IMR-90 (cell line): Measurements from ENCODE around the gene NXPE3. TPM values are rescaled to one million over a fixed set of nuclear protein-coding genes. Genes with fewer than 3 reads are reported as not detected.

Experiments used
- ATAC-seq: fragments of 200-7000 bp; cut with Tn5 transposase; 2 replicates; pipeline ENCODE4 v1.9.1; 2020; ENCODE audit warnings: low read depth, mild to moderate bottlenecking, moderate library complexity
- BruUV-seq: library from RNA; stranded (reverse); fragments of 400-500 nt; replicated peaks from 2 replicates; lab custom pipeline; 2021; lab: Mats Ljungman, UMichigan
- CTCF ChIA-PET: fragments of 300-600 bp; formaldehyde crosslinking; extraction: SDS; loops from one replicate; lab custom pipeline; 2021; ENCODE audit warnings: antibody characterized with exemption; lab: Yijun Ruan, JAX
- POLR2A ChIA-PET: fragments of 300-600 bp; sonication (Branson Sonifier 250); formaldehyde crosslinking; loops from one replicate; lab custom pipeline; 2022; ENCODE audit warnings: antibody characterized with exemption; ENCODE audit not compliant: unreplicated experiment; lab: Charles Lee
- DNase-seq: peaks from one replicate; pipeline ENCODE4 v3.0.0; 2013
- H2AFZ ChIP-seq: replicated peaks from 2 replicates; pipeline ENCODE3; 2013; ENCODE audit warnings: low read length, mild to moderate bottlenecking; ENCODE audit not compliant: poor library complexity
- H2AK5ac ChIP-seq: 2 replicates; pipeline ENCODE4 v1.6.1; 2013; ENCODE audit warnings: low read depth, low read length, inconsistent platforms
- H2AK9ac ChIP-seq: replicated peaks from 2 replicates; pipeline ENCODE3; 2013; ENCODE audit warnings: mild to moderate bottlenecking, low read depth, low read length, moderate library complexity; ENCODE audit not compliant: poor library complexity
- H2BK120ac ChIP-seq: 2 replicates; pipeline ENCODE4 v1.6.1; 2013; ENCODE audit warnings: low read depth, low read length, inconsistent platforms
- H2BK15ac ChIP-seq: 3 replicates; pipeline ENCODE4 v1.6.1; 2013; ENCODE audit warnings: low read depth, low read length, inconsistent platforms
- H2BK20ac ChIP-seq: 2 replicates; pipeline ENCODE4 v1.6.1; 2013; ENCODE audit warnings: low read depth, mild to moderate bottlenecking, inconsistent platforms, low read length, moderate library complexity
- H2BK5ac ChIP-seq: 2 replicates; pipeline ENCODE4 v1.6.1; 2013; ENCODE audit warnings: mild to moderate bottlenecking, low read depth, low read length, inconsistent platforms; ENCODE audit not compliant: poor library complexity, severe bottlenecking
- H3K14ac ChIP-seq: replicated peaks from 2 replicates; pipeline ENCODE4 v1.6.1; 2013; ENCODE audit warnings: low read depth, low read length, inconsistent platforms
- H3K18ac ChIP-seq: 2 replicates; pipeline ENCODE4 v1.6.1; 2013; ENCODE audit warnings: low read depth, low read length, control low read depth
- H3K23ac ChIP-seq: 2 replicates; pipeline ENCODE4 v1.6.1; 2013; ENCODE audit warnings: low read depth, low read length, inconsistent platforms
- H3K27ac ChIP-seq: 2 replicates; pipeline ENCODE4 v1.5.1; 2013; ENCODE audit warnings: mild to moderate bottlenecking, control low read depth, low read length; ENCODE audit not compliant: insufficient read depth
- H3K27me3 ChIP-seq: 2 replicates; pipeline ENCODE4 v1.6.1; 2013; ENCODE audit warnings: low read length; ENCODE audit not compliant: control insufficient read depth, insufficient read depth
- H3K36me3 ChIP-seq: 2 replicates; pipeline ENCODE4 v1.6.1; 2013; ENCODE audit warnings: low read length, mixed read lengths; ENCODE audit not compliant: control insufficient read depth, insufficient read depth
- H3K4ac ChIP-seq: 2 replicates; pipeline ENCODE4 v1.6.1; 2013; ENCODE audit warnings: low read depth, low read length, inconsistent platforms
- H3K4me1 ChIP-seq: 2 replicates; pipeline ENCODE4 v1.6.1; 2013; ENCODE audit warnings: low read length, mixed read lengths; ENCODE audit not compliant: control insufficient read depth, insufficient read depth
- H3K4me2 ChIP-seq: 2 replicates; pipeline ENCODE4 v1.6.1; 2013; ENCODE audit warnings: low read depth, mild to moderate bottlenecking, control low read depth, low read length, moderate library complexity
- H3K4me3 ChIP-seq: 2 replicates; pipeline ENCODE4 v1.5.1; 2013; ENCODE audit warnings: low read depth, mild to moderate bottlenecking, control low read depth, low read length, moderate library complexity; ENCODE audit not compliant: insufficient read depth
- H3K56ac ChIP-seq: 2 replicates; pipeline ENCODE4 v1.6.1; 2013; ENCODE audit warnings: low read length, inconsistent platforms; ENCODE audit not compliant: insufficient read depth; ENCODE audit errors: extremely low read depth
- H3K79me1 ChIP-seq, 2 experiments: 2 replicates each; pipeline ENCODE4 v1.6.1; 2013; ENCODE audit warnings: low read length in 2 of 2, inconsistent platforms in 1 of 2, low read depth in 1 of 2
- H3K9ac ChIP-seq: 2 replicates; pipeline ENCODE4 v1.6.1; 2013; ENCODE audit warnings: low read depth, low read length, control low read depth
- H3K9me1 ChIP-seq: 2 replicates; pipeline ENCODE4 v1.6.1; 2013; ENCODE audit warnings: low read length, inconsistent platforms; ENCODE audit not compliant: insufficient read depth
- H3K9me3 ChIP-seq: 2 replicates; pipeline ENCODE4 v1.6.1; 2013; ENCODE audit warnings: low read length; ENCODE audit not compliant: control insufficient read depth, insufficient read depth
- H4K20me1 ChIP-seq: 2 replicates; pipeline ENCODE4 v1.6.1; 2013; ENCODE audit warnings: low read length, inconsistent platforms; ENCODE audit not compliant: insufficient read depth
- H4K5ac ChIP-seq: 2 replicates; pipeline ENCODE4 v1.6.1; 2013; ENCODE audit warnings: mild to moderate bottlenecking, low read depth, low read length, control low read depth
- H4K8ac ChIP-seq, 2 experiments: 2 replicates each; pipeline ENCODE4 v1.6.1; 2013; ENCODE audit warnings: low read depth in 2 of 2, low read length in 2 of 2, control low read depth in 1 of 2, inconsistent platforms in 1 of 2
- H4K91ac ChIP-seq: 2 replicates; pipeline ENCODE4 v1.6.1; 2013; ENCODE audit warnings: low read depth, low read length, inconsistent platforms; ENCODE audit not compliant: insufficient read depth
- BHLHE40 ChIP-seq: fragments of 150-350 bp; IDR thresholded peaks from 2 replicates; pipeline ENCODE4 v1.6.1; 2016; ENCODE audit warnings: mild to moderate bottlenecking, low read depth, low read length
- CEBPB ChIP-seq: IDR thresholded peaks from 2 replicates; pipeline ENCODE4 v1.6.1; 2012; ENCODE audit warnings: low read depth, low read length, improper control_type of control experiment
- CHD1 ChIP-seq: IDR thresholded peaks from 2 replicates; pipeline ENCODE4 v1.6.1; 2012; ENCODE audit warnings: low read depth, low read length, improper control_type of control experiment
- FOS ChIP-seq: fragments of 150-350 bp; IDR thresholded peaks from 2 replicates; pipeline ENCODE4 v1.6.1; 2016; ENCODE audit warnings: low read depth, low read length
- MAFK ChIP-seq: IDR thresholded peaks from 2 replicates; pipeline ENCODE4 v1.6.1; 2012; ENCODE audit warnings: low read depth, low read length, improper control_type of control experiment
- MAZ ChIP-seq: IDR thresholded peaks from 2 replicates; pipeline ENCODE4 v1.6.1; 2012; ENCODE audit warnings: low read depth, mild to moderate bottlenecking, low read length, improper control_type of control experiment, moderate library complexity, borderline replicate concordance
- MXI1 ChIP-seq: IDR thresholded peaks from 2 replicates; pipeline ENCODE4 v1.6.1; 2012; ENCODE audit warnings: low read depth, mild to moderate bottlenecking, low read length, moderate library complexity, borderline replicate concordance
- RAD21 ChIP-seq: IDR thresholded peaks from 2 replicates; pipeline ENCODE4 v1.6.1; 2012; ENCODE audit warnings: low read length, improper control_type of control experiment
- RCOR1 ChIP-seq: IDR thresholded peaks from 2 replicates; pipeline ENCODE4 v1.6.1; 2012; ENCODE audit warnings: mild to moderate bottlenecking, low read length, improper control_type of control experiment; ENCODE audit not compliant: insufficient replicate concordance
- RFX5 ChIP-seq: IDR thresholded peaks from 2 replicates; pipeline ENCODE4 v1.8.0; 2012; ENCODE audit warnings: low read depth, mild to moderate bottlenecking, low read length, moderate library complexity
- WGBS, 2 experiments: methylation state at CpG; one replicate each; pipeline versions ENCODE4 v1.1.5 to v1.1.7; 2013; ENCODE audit warnings: missing lambda C conversion rate in 2 of 2; ENCODE audit not compliant: insufficient read length in 1 of 2; ENCODE audit errors: extremely low coverage in 2 of 2; 5-methylcytosine and 5-hydroxymethylcytosine counted together
- dilution Hi-C: fragments of 300-500 bp; cut with HindIII; formaldehyde crosslinking; loops from one replicate; pipeline ENCODE4 v1.14.3; 2018; ENCODE audit warnings: low sequenced_read_pairs; ENCODE audit not compliant: unreplicated experiment
- in situ Hi-C: fragments of 300-500 bp; cut with MboI; formaldehyde crosslinking; loops from 3 replicates; pipeline ENCODE4 v1.14.3; 2019; ENCODE audit warnings: low sequenced_read_pairs, inconsistent platforms, mixed read lengths
- intact Hi-C: fragments of 100-400 bp; cut with micrococcal nuclease; formaldehyde crosslinking; loops from 2 replicates; pipeline ENCODE4 v1.10.0; 2022
- polyA plus RNA-seq, 3 experiments: library from polyadenylated mRNA; depleted of rRNA; stranded (reverse); fragments of >200 nt; gene quantifications; 2 replicates each; pipeline ENCODE4 v1.2.3, GENCODE V29; 2012; ENCODE audit warnings: low replicate concordance in 1 of 3
- total RNA-seq: library from RNA; depleted of rRNA; stranded (reverse); fragments of >200 nt; gene quantifications from 2 replicates; pipeline ENCODE4 v1.2.3, GENCODE V29; 2012
- TF ChIP-seq, protein P1 (sequence below): conservative IDR thresholded peaks from 2 replicates; pipeline ENCODE4 v1.5.1; 2012; ENCODE audit warnings: mild to moderate bottlenecking, low read depth, low read length, improper control_type of control experiment
- TF ChIP-seq, protein P2 (sequence below): fragments of 150-350 bp; IDR thresholded peaks from 2 replicates; pipeline ENCODE4 v1.6.1; 2017; ENCODE audit warnings: mild to moderate bottlenecking, antibody characterized with exemption, low read length, low read depth
- TF ChIP-seq, protein P3 (sequence below): fragments of 150-350 bp; IDR thresholded peaks from 2 replicates; pipeline ENCODE4 v1.6.1; 2016; ENCODE audit warnings: low read depth, mild to moderate bottlenecking, low read length, moderate library complexity, borderline replicate concordance

Gene NXPE3
- total and polyA plus RNA-seq, 2 of the 4 experiments (the other 2 are of a cell fraction), result 20.0 to 23.8 TPM

- Histone ChIP-seq H2BK15ac (no peak overlapping the region), H3K79me1 (peaks cover 8 to 13% of the 10 kb centered on the region in 2 experiments; a peak in 3 of 4 replicates), H4K91ac (no peak overlapping the region), H4K5ac (no peak overlapping the region), H3K4me3 (no peak overlapping the region), H3K23ac (no peak overlapping the region), H3K4ac (no peak overlapping the region), H2BK5ac (no peak overlapping the region), H4K8ac (no peak overlapping the region), H3K18ac (no peak overlapping the region), H3K36me3 (peaks cover 19% of the 10 kb centered on the region), H3K9me3 (no peaks in the 10 kb centered on the region), H2AK9ac (no peak overlapping the region), H4K20me1 (no peaks in the 10 kb centered on the region), H3K9ac (no peak overlapping the region), H2AFZ (no peak overlapping the region), H3K56ac (no peak overlapping the region), H2BK120ac (no peak overlapping the region), H3K14ac (no peak overlapping the region), H3K9me1 (no peaks in the 10 kb centered on the region), H3K27ac (no peak overlapping the region), H3K4me2 (no peak overlapping the region), H2BK20ac (no peak overlapping the region), H3K4me1 (no peaks in the 10 kb centered on the region; the same call in 1 of the 2 replicates), H2AK5ac (no peak overlapping the region), H3K27me3 (no peaks in the 10 kb centered on the region)
- DNase-seq (no peak), ATAC-seq (no peak)
- WGBS, 2 experiments, result no CpG with 5 or more reads among the region's 6 CpGs
- in situ Hi-C loops, result no loop called here
- POLR2A ChIA-PET, result no interaction called here
- CTCF ChIA-PET, result no interaction called here
- dilution Hi-C loops, result no loop called here
- BruUV-seq, result no TSS peak
- TF ChIP-seq CEBPB (no peak), RAD21 (no peak), FOS (no peak), BHLHE40 (no peak), MXI1 (no peak), MAFK (no peak), MAZ (no peak), RCOR1 (no peak), CHD1 (no peak), RFX5 (no peak)
- TF ChIP-seq, protein P1, sequence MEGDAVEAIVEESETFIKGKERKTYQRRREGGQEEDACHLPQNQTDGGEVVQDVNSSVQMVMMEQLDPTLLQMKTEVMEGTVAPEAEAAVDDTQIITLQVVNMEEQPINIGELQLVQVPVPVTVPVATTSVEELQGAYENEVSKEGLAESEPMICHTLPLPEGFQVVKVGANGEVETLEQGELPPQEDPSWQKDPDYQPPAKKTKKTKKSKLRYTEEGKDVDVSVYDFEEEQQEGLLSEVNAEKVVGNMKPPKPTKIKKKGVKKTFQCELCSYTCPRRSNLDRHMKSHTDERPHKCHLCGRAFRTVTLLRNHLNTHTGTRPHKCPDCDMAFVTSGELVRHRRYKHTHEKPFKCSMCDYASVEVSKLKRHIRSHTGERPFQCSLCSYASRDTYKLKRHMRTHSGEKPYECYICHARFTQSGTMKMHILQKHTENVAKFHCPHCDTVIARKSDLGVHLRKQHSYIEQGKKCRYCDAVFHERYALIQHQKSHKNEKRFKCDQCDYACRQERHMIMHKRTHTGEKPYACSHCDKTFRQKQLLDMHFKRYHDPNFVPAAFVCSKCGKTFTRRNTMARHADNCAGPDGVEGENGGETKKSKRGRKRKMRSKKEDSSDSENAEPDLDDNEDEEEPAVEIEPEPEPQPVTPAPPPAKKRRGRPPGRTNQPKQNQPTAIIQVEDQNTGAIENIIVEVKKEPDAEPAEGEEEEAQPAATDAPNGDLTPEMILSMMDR, result no peak
- TF ChIP-seq, protein P2, sequence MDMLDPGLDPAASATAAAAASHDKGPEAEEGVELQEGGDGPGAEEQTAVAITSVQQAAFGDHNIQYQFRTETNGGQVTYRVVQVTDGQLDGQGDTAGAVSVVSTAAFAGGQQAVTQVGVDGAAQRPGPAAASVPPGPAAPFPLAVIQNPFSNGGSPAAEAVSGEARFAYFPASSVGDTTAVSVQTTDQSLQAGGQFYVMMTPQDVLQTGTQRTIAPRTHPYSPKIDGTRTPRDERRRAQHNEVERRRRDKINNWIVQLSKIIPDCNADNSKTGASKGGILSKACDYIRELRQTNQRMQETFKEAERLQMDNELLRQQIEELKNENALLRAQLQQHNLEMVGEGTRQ, result no peak
- TF ChIP-seq, protein P3, sequence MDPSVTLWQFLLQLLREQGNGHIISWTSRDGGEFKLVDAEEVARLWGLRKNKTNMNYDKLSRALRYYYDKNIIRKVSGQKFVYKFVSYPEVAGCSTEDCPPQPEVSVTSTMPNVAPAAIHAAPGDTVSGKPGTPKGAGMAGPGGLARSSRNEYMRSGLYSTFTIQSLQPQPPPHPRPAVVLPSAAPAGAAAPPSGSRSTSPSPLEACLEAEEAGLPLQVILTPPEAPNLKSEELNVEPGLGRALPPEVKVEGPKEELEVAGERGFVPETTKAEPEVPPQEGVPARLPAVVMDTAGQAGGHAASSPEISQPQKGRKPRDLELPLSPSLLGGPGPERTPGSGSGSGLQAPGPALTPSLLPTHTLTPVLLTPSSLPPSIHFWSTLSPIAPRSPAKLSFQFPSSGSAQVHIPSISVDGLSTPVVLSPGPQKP, result no peak
- intact Hi-C loops, result no loop called here
Observed at GRCh38 chr3:101758224-101758623, 20.8 kb upstream of the NXPE3 start.
